ENCODE measurements around the gene NUP98.

The NUP98 gene

DNA sequence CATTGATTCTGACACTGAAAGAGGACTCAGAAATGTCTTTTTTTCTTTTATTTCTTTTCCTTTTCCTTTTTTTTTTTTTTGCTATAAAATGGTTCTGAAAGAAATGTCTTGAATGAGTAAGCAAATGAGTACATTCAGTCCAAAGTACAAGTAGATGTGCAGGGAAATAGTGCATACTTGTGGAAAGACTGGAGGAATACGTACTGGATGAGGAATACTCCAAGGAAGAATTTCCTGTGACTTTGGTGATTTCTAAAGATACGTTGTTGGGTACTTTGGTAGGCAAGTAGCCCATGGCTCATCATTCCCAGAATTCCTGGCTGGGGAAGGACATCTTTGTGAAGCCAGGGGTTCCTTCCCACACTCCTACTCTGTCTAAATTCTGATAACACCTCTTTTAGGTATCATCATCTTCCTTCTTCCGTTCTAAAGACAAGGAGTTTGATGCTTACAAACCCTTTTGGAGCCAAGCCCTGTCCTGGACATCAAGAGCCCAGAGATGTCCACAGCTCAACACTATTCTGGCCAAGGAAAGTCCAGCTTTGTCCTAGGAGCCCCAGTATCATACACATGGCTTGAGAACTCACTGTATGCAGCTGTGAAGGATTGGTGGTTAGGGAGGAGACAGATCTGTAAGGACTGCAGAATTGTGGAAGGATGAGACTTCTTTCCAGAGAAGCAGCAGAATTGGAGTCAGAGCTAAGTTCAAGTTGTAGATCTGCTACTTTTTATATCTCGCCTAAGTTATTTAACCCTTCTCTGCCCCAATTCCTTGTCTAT lies 4.8 kb upstream of the NUP98 start:
- Histone ChIP-seq H3K27ac (ENCODE audit: extremely low read depth, low read depth, low read length) (no peak overlapping the region), H3K36me3 (ENCODE audit: control insufficient read depth in 2 of 2, insufficient read depth in 1 of 2, low read length in 2 of 2) (no peaks in the 10 kb centered on the region), H3K4me1 (ENCODE audit: control insufficient read depth, insufficient read depth, low read length) (no peaks in the 10 kb centered on the region), H3K4me3 (ENCODE audit: low read depth, low read length) (no peak overlapping the region), H3K9me3 (ENCODE audit: control insufficient read depth, insufficient read depth, low read depth, low read length) (no peaks in the 10 kb centered on the region)
- POLR2A ChIA-PET, result interaction anchor here (0.6 to 0.7 kb wide), 2 partner anchors 12 to 377 kb away, joined by 3 to 4 read pairs; no protein-coding TSS in a partner anchor
- TF ChIP-seq INSM2 (tag by site-specific recombination; IDR thresholded peaks at IDR 0.05) (no peak), ZNF175 (tag by site-specific recombination; IDR thresholded peaks at IDR 0.05) (no peak), WT1 (tag by site-specific recombination; IDR thresholded peaks at IDR 0.05) (no peak), ZNF416 (tag by site-specific recombination; IDR thresholded peaks at IDR 0.05) (no peak), ZNF433 (tag by site-specific recombination; IDR thresholded peaks at IDR 0.05; ENCODE audit: low read depth) (no peak), ZNF155 (tag by site-specific recombination; IDR thresholded peaks at IDR 0.05) (no peak), ZNF677 (tag by site-specific recombination; IDR thresholded peaks at IDR 0.05) (no peak)
- TF ChIP-seq, protein P1, sequence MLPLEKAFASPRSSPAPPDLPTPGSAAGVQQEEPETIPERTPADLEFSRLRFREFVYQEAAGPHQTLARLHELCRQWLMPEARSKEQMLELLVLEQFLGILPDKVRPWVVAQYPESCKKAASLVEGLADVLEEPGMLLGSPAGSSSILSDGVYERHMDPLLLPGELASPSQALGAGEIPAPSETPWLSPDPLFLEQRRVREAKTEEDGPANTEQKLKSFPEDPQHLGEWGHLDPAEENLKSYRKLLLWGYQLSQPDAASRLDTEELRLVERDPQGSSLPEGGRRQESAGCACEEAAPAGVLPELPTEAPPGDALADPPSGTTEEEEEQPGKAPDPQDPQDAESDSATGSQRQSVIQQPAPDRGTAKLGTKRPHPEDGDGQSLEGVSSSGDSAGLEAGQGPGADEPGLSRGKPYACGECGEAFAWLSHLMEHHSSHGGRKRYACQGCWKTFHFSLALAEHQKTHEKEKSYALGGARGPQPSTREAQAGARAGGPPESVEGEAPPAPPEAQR (tag by site-specific recombination; IDR thresholded peaks at IDR 0.05), result no peak
- CTCF ChIA-PET, result interaction anchor here (1.0 kb wide), 1 partner anchor 47 kb away, joined by 3 read pairs; no protein-coding TSS in a partner anchor

DNA sequence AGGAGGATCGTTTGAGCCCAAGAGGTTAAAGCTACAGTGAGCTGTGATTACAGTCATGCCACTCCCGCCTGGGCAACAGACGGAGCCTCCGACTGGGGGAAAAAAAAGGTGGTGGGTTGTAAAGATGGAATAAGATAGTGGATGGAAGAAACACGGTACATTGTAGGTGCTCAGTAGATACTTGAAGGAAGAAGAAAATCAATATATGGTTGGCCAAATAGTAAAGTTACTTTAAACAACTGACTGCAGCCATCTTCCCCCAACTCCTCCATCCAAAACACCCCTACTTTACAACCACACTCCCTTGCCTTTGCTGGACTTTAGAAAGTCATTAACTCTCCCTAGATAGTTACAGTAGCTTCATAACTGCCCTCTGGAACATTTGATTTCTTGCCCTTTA lies 2.5 kb upstream of the NUP98 start:
- ChIA-PET POLR2A (no interaction called here), CTCF (interaction anchor here (0.5 to 4.1 kb wide), 3 partner anchors 8 to 181 kb away, joined by 3 to 28 read pairs (median 6); partner anchors contain the start of gene PGAP2)
- H3K36me3 ChIP-seq (ENCODE audit: control insufficient read depth in 2 of 2, insufficient read depth in 1 of 2, low read length in 2 of 2), result no peaks in the 10 kb centered on the region; a peak in 1 of 3 replicates
- TF ChIP-seq PRDM10 (tag by site-specific recombination; IDR thresholded peaks at IDR 0.05) (peak; percentile 80), KLF10 (tag by site-specific recombination; IDR thresholded peaks at IDR 0.05) (no peak), ZNF677 (tag by site-specific recombination; IDR thresholded peaks at IDR 0.05) (no peak), RBAK (tag by site-specific recombination; IDR thresholded peaks at IDR 0.05) (no peak), ZNF610 (tag by site-specific recombination; IDR thresholded peaks at IDR 0.05; ENCODE audit: borderline replicate concordance) (no peak)
- TF ChIP-seq, protein P2, sequence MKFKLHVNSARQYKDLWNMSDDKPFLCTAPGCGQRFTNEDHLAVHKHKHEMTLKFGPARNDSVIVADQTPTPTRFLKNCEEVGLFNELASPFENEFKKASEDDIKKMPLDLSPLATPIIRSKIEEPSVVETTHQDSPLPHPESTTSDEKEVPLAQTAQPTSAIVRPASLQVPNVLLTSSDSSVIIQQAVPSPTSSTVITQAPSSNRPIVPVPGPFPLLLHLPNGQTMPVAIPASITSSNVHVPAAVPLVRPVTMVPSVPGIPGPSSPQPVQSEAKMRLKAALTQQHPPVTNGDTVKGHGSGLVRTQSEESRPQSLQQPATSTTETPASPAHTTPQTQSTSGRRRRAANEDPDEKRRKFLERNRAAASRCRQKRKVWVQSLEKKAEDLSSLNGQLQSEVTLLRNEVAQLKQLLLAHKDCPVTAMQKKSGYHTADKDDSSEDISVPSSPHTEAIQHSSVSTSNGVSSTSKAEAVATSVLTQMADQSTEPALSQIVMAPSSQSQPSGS (tag by site-specific recombination; IDR thresholded peaks at IDR 0.05; ENCODE audit: low read depth), result no peak
- H3K9me3 ChIP-seq (ENCODE audit: control insufficient read depth, insufficient read depth, low read depth, low read length), result no peaks in the 10 kb centered on the region
- H3K4me1 ChIP-seq (ENCODE audit: control insufficient read depth, insufficient read depth, low read length), result no peaks in the 10 kb centered on the region
- H3K4me3 ChIP-seq (ENCODE audit: low read depth, low read length), result no peak overlapping the region
- no peak overlapping the region for H3K27ac ChIP-seq (ENCODE audit: extremely low read depth, low read depth, low read length)

Measured in HEK293 (cell line).